Prostate gland (tissue), 2 donors: Measurements from ENCODE around the gene PPP4R1.
"Not testable (repeated sequence)": the region's sequence is repeated elsewhere in the genome, so short reads cannot be mapped to it uniquely, and the experiment has no call there.

ENCODE experiments used
- CTCF ChIP-seq, 4 experiments: fragments of 200-600 bp in 2 of 4; fragments of 450-650 bp in 2 of 4; sonication (generic) in 2 of 4; IDR thresholded peaks; 1 replicate in 3 of 4; 2 replicates in 1 of 4; pipeline ENCODE4 v1.5.1; 2016 to 2019; ENCODE audit warnings: antibody characterized with exemption in 4 of 4, mild to moderate bottlenecking in 2 of 4, moderate library complexity in 2 of 4
- POLR2A ChIP-seq: fragments of 450-650 bp; IDR thresholded peaks from one replicate; pipeline ENCODE4 v1.6.1; 2016; ENCODE audit warnings: antibody characterized with exemption, mild to moderate bottlenecking
- POLR2AphosphoS5 ChIP-seq: sonication (generic); formaldehyde crosslinking; IDR thresholded peaks from one replicate; pipeline ENCODE4 v1.6.1; 2017; ENCODE audit warnings: antibody characterized with exemption

GRCh38 chr18:9641081-9641480 lies 26.7 kb upstream of the PPP4R1 start:
- TF ChIP-seq CTCF (IDR thresholded peaks at IDR 0.05); POLR2A; POLR2AphosphoS5: not testable (repeated sequence)
